H1 (cell line): ENCODE results near the gene GCGR.

Experiments
- CTCF ChIP-seq, 3 experiments: IDR thresholded peaks; 1 replicate in 2 of 3; 2 replicates in 1 of 3; pipeline versions ENCODE4 v1.5.1 to v1.6.1; 2011; ENCODE audit warnings: low read length in 3 of 3, mild to moderate bottlenecking in 3 of 3, inconsistent platforms in 2 of 3, low read depth in 1 of 3, moderate library complexity in 1 of 3; ENCODE audit not compliant: insufficient read depth in 1 of 3; ENCODE audit errors: control extremely low read depth in 1 of 3
- TF ChIP-seq, protein P1 (sequence below): IDR thresholded peaks from 2 replicates; pipeline ENCODE4 v1.6.1; 2011; ENCODE audit warnings: low read length, improper control_type of control experiment

- TF ChIP-seq, protein P1, sequence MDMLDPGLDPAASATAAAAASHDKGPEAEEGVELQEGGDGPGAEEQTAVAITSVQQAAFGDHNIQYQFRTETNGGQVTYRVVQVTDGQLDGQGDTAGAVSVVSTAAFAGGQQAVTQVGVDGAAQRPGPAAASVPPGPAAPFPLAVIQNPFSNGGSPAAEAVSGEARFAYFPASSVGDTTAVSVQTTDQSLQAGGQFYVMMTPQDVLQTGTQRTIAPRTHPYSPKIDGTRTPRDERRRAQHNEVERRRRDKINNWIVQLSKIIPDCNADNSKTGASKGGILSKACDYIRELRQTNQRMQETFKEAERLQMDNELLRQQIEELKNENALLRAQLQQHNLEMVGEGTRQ: no peak
- no peak for TF ChIP-seq CTCF (IDR thresholded peaks at IDR 0.05; ENCODE audit: control extremely low read depth in 1 of 3, insufficient read depth in 1 of 3, low read depth in 1 of 3, low read length in 3 of 3)
These were observed 42.2 kb downstream of the GCGR start for GRCh38 chr17:81845881-81846742.
